ENCODE data around the gene NIN.

The NIN gene, protein sequence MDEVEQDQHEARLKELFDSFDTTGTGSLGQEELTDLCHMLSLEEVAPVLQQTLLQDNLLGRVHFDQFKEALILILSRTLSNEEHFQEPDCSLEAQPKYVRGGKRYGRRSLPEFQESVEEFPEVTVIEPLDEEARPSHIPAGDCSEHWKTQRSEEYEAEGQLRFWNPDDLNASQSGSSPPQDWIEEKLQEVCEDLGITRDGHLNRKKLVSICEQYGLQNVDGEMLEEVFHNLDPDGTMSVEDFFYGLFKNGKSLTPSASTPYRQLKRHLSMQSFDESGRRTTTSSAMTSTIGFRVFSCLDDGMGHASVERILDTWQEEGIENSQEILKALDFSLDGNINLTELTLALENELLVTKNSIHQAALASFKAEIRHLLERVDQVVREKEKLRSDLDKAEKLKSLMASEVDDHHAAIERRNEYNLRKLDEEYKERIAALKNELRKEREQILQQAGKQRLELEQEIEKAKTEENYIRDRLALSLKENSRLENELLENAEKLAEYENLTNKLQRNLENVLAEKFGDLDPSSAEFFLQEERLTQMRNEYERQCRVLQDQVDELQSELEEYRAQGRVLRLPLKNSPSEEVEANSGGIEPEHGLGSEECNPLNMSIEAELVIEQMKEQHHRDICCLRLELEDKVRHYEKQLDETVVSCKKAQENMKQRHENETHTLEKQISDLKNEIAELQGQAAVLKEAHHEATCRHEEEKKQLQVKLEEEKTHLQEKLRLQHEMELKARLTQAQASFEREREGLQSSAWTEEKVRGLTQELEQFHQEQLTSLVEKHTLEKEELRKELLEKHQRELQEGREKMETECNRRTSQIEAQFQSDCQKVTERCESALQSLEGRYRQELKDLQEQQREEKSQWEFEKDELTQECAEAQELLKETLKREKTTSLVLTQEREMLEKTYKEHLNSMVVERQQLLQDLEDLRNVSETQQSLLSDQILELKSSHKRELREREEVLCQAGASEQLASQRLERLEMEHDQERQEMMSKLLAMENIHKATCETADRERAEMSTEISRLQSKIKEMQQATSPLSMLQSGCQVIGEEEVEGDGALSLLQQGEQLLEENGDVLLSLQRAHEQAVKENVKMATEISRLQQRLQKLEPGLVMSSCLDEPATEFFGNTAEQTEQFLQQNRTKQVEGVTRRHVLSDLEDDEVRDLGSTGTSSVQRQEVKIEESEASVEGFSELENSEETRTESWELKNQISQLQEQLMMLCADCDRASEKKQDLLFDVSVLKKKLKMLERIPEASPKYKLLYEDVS (N-terminal part only)

DNA sequence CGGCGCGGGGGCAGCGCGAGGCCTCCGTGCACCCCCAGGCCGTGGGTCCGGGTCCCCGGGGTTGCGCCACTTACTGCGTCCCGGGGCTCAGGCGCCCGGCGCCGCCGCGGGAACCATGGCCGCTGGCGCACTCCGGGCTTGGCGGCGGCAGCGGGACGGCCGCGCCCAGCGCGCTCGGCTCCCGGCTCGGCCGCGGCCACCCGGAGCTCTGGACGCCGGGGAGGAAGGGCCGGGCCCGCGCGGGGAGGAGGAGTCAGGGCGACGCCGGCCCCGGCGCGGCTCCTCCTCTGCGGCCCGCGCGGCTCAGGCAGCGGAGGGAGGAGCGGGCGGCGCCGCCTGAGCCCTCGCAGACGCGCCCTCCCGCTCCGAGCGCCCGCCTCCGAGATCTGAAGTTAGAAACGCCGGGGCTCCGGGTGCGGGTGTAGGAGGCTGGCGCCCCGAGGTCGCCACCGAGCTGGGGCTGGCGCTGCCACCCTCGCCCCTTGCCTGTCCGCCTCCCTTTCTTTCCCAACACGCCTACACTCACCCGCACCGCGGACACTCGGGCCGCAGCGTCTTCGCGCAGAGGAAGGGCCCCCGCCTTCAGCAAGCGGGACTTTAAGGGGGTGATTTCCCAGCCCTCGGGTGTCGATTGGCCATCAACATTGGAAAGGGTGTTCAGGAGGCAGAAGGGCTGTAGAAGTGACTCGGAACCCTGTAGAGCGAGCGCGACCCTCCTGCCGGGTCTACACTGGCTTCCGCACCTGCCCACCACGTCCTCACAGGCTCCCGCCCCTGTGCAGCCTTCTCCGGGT, at the start of gene NIN:
TSS of gene NIN (minus strand) at position 231 of the 794 bp plus-strand sequence. CDS start 9,106 bp downstream, outside the sequence.
- DNase-seq (ENCODE audit: low read depth in 2 of 2) = peak; percentile 68 to 83
- TF ChIP-seq, protein P1, sequence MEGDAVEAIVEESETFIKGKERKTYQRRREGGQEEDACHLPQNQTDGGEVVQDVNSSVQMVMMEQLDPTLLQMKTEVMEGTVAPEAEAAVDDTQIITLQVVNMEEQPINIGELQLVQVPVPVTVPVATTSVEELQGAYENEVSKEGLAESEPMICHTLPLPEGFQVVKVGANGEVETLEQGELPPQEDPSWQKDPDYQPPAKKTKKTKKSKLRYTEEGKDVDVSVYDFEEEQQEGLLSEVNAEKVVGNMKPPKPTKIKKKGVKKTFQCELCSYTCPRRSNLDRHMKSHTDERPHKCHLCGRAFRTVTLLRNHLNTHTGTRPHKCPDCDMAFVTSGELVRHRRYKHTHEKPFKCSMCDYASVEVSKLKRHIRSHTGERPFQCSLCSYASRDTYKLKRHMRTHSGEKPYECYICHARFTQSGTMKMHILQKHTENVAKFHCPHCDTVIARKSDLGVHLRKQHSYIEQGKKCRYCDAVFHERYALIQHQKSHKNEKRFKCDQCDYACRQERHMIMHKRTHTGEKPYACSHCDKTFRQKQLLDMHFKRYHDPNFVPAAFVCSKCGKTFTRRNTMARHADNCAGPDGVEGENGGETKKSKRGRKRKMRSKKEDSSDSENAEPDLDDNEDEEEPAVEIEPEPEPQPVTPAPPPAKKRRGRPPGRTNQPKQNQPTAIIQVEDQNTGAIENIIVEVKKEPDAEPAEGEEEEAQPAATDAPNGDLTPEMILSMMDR (IDR thresholded peaks at IDR 0.05; ENCODE audit: low read depth, low read length) = no peak

DNA sequence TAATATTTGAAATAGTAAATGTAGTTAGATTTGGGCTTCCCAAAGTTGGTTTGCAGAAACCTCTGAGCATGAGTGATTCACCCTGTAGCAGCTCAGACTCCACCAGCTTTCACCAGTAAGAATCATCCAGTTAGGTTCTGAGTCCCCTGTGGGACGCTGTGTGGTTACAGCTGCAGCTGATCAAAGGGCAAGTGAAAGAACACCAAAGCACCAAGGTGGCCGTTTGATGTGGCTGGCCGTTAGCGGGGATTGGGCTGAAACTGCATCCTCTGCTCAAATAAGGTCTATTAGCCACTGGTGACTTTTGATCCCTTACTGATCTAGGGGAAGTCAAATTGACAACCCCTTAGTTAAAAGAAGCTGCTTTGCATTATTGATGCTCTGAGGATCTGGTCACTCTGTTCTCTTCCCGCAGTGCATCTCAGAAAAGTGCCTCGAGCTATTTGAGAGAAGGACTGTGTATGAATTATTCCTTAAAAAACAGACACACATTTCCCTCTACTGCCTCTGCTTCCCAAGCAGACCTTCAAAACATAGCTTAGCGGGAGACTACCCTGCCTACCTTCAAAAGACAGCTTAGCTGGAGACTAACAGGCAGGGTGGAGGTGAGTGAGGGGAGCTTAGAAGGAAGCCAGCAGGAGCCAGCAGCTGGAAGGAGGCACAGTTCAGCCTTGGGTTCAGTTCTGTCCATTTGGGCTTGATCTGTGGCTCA, 44.6 kb upstream of the NIN start:
- TF ChIP-seq, protein P1 (IDR thresholded peaks at IDR 0.05; ENCODE audit: low read depth, low read length) = no peak
- H3K4me3 ChIP-seq (replicated peaks in 1 of 2; ENCODE audit: low read depth in 2 of 2, low read length in 2 of 2) = no peak overlapping the region
- DNase-seq (ENCODE audit: low read depth in 2 of 2) = peak in 1 of 2 donors; percentile 49

More for the DNA sequence above, at the start of gene NIN:
- H3K4me3 ChIP-seq (replicated peaks in 1 of 2; ENCODE audit: low read depth in 2 of 2, low read length in 2 of 2) = peak within 1 kb of the TSS; percentile 79 to 80

DNA sequence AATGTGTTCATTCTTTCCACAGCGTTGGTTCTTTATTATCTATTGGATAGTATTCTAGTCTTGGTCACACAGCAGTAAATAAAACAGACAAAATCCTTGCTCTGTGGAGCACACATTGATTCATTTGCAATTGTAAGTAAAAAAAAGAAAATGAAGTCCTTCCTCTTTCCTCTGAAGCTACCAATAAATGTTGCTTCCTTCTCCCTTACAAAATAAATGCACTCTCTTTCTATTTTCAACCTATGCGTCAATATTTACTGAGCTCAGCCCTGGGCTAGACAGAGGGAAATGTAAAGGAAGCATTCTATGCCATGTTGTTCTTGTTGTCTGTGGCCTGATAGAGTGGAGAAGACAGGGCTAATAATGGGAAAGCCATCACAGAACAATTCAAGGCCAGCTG, 43.8 kb upstream of the NIN start:
- H3K4me3 ChIP-seq (replicated peaks in 1 of 2; ENCODE audit: low read depth in 2 of 2, low read length in 2 of 2) = no peak overlapping the region
- TF ChIP-seq, protein P1 (IDR thresholded peaks at IDR 0.05; ENCODE audit: low read depth, low read length) = no peak
- DNase-seq (ENCODE audit: low read depth in 2 of 2) = no peak

DNA sequence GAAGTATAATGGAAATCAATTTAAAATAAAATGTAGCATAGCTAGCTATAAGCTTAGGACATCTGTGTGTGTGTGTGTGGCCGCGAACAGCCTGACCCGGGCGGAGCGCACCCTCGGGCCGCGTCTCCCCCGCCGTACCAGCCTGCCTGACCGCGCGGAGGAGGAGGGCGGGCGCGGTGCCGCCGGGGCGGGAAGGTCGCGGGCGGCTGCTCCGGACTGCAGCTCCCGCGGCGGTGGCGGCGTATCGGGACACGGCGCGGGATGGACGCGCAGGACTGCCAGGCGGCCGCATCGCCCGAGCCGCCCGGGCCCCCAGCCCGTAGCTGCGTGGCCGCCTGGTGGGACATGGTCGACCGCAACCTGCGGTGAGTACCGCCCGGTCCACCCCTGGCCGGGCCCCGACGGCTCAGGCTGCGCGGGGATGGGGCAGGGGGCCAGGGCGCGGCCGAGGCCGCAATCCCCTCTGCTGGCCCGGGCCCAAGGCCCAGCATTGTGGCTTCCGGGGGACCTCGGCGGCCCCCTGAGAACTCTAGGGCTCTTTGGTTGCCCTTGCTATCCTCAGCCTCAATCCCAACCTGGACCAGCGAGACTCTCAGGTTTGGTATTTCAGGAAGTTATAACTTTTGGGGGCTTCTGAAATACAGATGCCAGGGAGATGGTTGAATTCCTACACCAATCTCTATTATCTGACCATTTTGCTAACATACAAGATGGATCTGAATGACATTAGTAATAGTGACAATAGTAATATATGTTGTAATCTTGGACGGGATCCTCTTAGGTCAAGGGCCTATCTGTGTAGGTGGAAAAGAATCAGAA, 41.2 kb upstream of the NIN start, which contains the start of gene ABHD12B:
TSS of gene ABHD12B (plus strand) at position 140 of the 819 bp plus-strand sequence. CDS start at position 262, 122 bp downstream.
- DNase-seq (ENCODE audit: low read depth in 2 of 2) = no peak
- H3K4me3 ChIP-seq (replicated peaks in 1 of 2; ENCODE audit: low read depth in 2 of 2, low read length in 2 of 2) = no peak within 1 kb of the TSS
- TF ChIP-seq, protein P1 (IDR thresholded peaks at IDR 0.05; ENCODE audit: low read depth, low read length) = no peak

DNA sequence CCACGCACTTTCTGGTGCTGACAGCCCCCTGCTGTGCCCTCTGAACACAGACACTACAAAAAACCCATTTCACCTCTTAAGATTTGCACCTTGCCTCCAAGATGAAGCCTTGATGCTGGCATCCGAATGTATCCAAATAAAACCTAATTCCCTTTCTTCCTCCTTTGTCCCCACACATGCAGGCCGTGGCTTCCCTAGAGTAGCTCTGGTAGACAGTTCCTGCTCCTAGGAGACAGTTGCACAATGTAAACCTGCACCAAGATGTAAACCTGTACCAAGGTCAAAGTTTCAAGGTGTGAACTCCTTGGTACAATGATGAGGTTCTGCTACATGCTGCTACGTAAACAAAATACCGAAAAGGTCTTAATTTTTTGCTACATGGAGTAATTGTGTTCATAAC, 40.3 kb upstream of the NIN start:
- TF ChIP-seq, protein P1 (IDR thresholded peaks at IDR 0.05; ENCODE audit: low read depth, low read length) = no peak
- DNase-seq (ENCODE audit: low read depth in 2 of 2) = no peak
- no peak overlapping the region for H3K4me3 ChIP-seq (replicated peaks in 1 of 2; ENCODE audit: low read depth in 2 of 2, low read length in 2 of 2)
